DMS153 treated with DMSO at 0.1 percent for 48 hours (cell line): ENCODE measurements around the gene CNN1.
"Not testable (repeated sequence)": the region's sequence is repeated elsewhere in the genome, so short reads cannot be mapped to it uniquely, and the experiment has no call there.

ENCODE experiments used
- DNase-seq: peaks from one replicate; lab custom pipeline; 2025; ENCODE audit not compliant: unreplicated experiment; lab: John Stamatoyannopoulos, UW

Gene CNN1

GRCh38 chr19:11598746-11599145, 60.1 kb downstream of the CNN1 start:
- no peak for DNase-seq

- DNase-seq, result not testable (repeated sequence)
Measured at GRCh38 chr19:11599704-11600103, 61.1 kb downstream of the CNN1 start.
